Activated gamma-delta T cell treated with anti-CD3 and anti-CD28 coated beads, Interleukin-2, amount 50 U/mL, for 16 hours (primary cell): ENCODE measurements around the gene JPT1.
"Not testable (repeated sequence)": the region's sequence is repeated elsewhere in the genome, so short reads cannot be mapped to it uniquely, and the experiment has no call there.

Experiments
- DNase-seq: peaks from one replicate; pipeline ENCODE4 v3.0.0-alpha.2; 2020; ENCODE audit warnings: low read depth

Gene JPT1

GRCh38 chr17:75129576-75129975 is 24.7 kb downstream of the JPT1 start:
- no peak for DNase-seq

GRCh38 chr17:75128694-75129505 is 25.4 kb downstream of the JPT1 start:
- DNase-seq, result no peak

DNA sequence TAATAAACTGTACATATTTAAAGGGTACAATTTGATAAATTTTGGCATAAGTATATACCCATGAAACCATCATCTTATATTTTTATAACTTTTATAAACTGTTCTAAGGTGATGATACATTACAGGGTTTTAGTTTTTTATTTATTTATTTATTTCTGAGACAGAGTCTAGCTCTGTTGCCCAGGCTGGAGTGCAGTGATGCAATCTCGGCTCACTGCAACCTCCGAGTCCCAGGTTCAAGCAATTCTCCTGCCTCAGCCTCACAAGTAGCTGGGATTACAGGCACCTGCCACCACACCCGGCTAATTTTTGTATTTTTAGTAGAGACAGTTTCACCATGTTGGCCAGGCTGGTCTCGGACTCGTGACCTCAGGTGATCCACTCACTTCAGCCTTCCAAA is 26.4 kb downstream of the JPT1 start:
- DNase-seq, result not testable (repeated sequence)

DNA sequence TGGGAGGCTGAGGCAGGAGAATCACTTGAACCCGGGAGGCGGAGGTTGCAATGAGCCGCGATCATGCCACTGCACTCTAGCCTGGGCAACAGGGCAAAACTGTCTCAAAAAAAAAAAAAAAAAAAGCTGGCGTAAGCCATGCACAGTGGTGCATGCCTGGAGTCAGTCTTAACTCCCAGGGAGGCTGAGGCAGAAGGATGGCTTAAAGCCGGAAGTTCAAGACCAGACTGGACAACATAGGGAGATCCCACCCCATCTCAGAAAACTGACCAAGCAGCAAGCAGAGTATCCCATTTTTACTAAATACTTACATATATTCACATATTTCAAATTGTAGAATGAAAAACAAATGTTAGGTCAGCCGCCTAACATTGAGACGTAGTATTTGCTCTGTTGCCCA is 27.4 kb downstream of the JPT1 start:
- DNase-seq, result no peak

DNA sequence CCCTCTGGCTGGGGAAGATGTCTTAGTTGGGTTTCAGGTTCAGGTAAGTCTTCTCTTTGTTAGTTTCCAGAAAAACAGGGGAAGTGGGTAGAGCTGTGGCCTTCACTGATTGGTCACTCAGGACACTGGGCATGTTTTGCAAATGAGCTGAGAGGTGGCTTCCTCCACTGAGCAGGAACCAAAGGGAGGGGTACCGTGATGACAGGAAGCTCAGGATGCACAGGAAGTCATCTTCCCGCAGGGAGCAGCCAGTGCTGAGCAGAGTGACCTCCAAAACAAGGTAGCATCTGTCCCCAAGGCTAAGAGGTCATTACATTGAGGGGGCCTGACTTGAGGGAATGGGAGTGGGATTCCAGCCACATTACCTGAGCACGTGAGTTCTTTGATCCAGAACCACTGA is 28.3 kb downstream of the JPT1 start:
- DNase-seq, result no peak

GRCh38 chr17:75124819-75125162 is 29.5 kb downstream of the JPT1 start:
- no peak for DNase-seq

- no peak for DNase-seq
These were observed 30.1 kb downstream of the JPT1 start for GRCh38 chr17:75124041-75124818.

- no peak for DNase-seq
These were observed 36.0 kb downstream of the JPT1 start for GRCh38 chr17:75118307-75118706.

GRCh38 chr17:75116737-75117136 is 37.6 kb downstream of the JPT1 start:
- no peak for DNase-seq

- DNase-seq, result no peak
These were observed 38.8 kb downstream of the JPT1 start for GRCh38 chr17:75115555-75115954.

- no peak for DNase-seq
These were observed 39.6 kb downstream of the JPT1 start for GRCh38 chr17:75114552-75115314.

DNA sequence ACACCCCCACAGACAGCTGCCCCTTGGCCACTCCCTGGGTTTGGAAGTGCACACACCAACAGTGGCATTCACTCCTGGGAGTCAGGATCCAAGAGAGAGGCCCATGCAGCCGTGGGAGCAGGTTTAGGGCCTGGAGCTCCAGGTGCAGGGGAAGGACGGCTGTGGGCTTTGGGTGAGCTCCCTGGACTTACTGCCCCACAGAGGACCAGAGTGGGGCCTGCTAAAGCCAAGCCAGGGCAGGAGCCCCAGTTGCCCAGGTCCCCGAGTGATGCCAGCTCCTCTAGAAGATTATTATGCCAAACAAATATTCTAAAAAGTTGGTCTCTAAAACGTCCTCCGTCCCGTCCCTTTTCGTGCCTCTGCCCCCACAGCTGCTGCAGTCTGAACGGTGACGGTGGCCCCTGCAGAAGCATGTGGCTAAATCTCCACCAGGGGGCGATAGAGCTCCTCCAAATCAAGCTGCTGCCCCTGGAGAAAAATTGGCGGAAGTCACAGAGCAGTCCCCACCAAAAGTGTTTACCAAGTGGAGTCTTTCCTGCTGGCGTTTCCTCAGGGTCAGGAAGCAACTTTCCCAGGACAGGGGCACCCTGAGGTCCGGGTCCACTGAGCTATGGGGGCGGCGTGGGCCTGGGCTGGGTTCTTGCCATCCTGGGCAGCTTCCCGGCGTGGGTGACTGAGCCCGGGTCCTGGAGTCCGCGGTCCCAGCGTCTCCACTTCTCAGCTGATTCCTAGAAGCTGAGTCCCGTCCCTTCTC is 40.3 kb downstream of the JPT1 start:
- peak; percentile 92 for DNase-seq

- no peak for DNase-seq
These were observed 42.5 kb downstream of the JPT1 start for GRCh38 chr17:75111777-75112335.

DNA sequence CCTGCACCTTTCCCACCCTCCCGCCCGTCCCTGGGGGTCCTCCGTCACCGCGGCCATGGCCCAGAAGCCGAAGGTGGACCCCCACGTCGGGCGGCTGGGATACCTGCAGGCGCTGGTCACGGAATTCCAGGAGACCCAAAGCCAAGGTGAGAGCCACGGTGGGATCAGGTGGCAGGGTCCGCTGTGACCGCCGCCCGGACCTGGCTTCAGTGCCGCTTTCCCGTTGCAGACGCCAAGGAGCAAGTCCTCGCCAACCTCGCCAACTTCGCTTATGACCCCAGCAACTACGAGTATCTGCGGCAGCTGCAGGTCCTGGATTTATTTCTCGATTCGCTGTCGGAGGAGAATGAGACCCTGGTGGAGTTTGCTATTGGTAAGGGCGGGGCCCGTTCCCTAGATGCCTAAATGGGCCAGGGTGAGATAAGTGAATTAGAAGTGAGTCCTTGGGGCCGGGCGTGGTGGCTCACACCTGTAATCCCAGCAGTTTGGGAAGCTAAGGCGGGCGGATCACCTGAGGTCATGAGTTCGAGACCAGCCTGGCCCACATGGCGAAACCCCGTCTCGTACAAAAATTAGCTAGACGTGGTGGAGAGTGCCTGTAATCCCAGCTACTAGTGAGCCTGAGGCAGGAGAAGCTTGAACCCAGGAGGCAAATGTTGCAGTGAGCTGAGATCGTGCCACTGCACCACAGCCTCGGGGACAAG is 43.9 kb downstream of the JPT1 start:
- no peak for DNase-seq

GRCh38 chr17:75109407-75110233 is 44.7 kb downstream of the JPT1 start, which contains the start of gene ARMC7:
Gene ARMC7, plus strand, starts transcription at chr17:75109969. Its CDS starts 320 bp downstream, at chr17:75110289.
- DNase-seq, result peak; percentile 87

DNA sequence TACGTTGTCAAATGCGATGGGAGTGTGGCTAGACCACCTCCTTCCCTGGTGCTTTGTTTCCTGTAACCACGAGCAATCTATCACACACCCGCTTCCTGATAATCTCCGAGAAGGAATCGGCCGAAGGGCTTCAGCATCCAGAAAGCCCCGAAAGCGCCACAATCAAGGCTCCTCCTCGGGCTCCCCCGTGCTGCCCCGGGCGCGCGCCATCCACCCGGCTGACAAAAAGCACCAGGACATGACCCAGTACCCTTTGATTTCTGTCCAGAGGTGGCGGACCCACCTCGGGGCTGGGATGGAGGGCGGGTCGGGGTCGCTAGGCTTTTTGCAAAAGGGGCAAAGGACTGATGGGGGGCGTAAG is 45.3 kb downstream of the JPT1 start:
- no peak for DNase-seq

- no peak for DNase-seq
These were observed 46.1 kb downstream of the JPT1 start for GRCh38 chr17:75108193-75108592.

- no peak for DNase-seq
These were observed 48.9 kb downstream of the JPT1 start for GRCh38 chr17:75105126-75106080.
